SK-N-SH (cell line): Measurements from ENCODE around the gene AFF3. TPM values are rescaled to one million over a fixed set of nuclear protein-coding genes. Genes with fewer than 3 reads are reported as not detected.

Source experiments
- CTCF ChIA-PET: fragments of 300-600, 350-600 bp; formaldehyde crosslinking; extraction: SDS; loops from one replicate; lab custom pipeline; 2021; lab: Yijun Ruan, JAX
- POLR2A ChIA-PET: fragments of 350-600 bp; sonication (Branson Sonifier 250); formaldehyde crosslinking; extraction: SDS; loops from one replicate; lab custom pipeline; 2020; ENCODE audit warnings: antibody characterized with exemption, inconsistent platforms; lab: Yijun Ruan, JAX
- DNase-seq: peaks from one replicate; pipeline ENCODE4 v3.0.0; 2012
- H2AFZ ChIP-seq: fragments of 200-600 bp; sonication (generic); 2 replicates; pipeline ENCODE4 v1.8.1; 2016; ENCODE audit warnings: antibody characterized with exemption, mild to moderate bottlenecking, low read depth
- H3F3A ChIP-seq: fragments of 200-600 bp; sonication (generic); replicated peaks from 2 replicates; pipeline ENCODE3; 2016; ENCODE audit warnings: antibody characterized with exemption, mild to moderate bottlenecking; ENCODE audit not compliant: insufficient read depth
- H3K27ac ChIP-seq, 2 experiments: fragments of 200-500 bp in 1 of 2; fragments of 200-600 bp in 1 of 2; sonication (Bioruptor generic) in 1 of 2; sonication (generic), shearing (Covaris generic) in 1 of 2; 2 replicates each; pipeline versions ENCODE4 v1.5.1 to v1.6.1; 2014 to 2016; ENCODE audit warnings: low read depth in 2 of 2, inconsistent platforms in 1 of 2, low read length in 1 of 2, mild to moderate bottlenecking in 1 of 2, mixed read lengths in 1 of 2
- H3K27me3 ChIP-seq: fragments of 200-600 bp; sonication (generic), shearing (Covaris generic); 2 replicates; pipeline ENCODE4 v1.6.1; 2016; ENCODE audit warnings: mixed run types; ENCODE audit not compliant: insufficient read depth
- H3K36me3 ChIP-seq, 2 experiments: fragments of 200-500 bp in 1 of 2; fragments of 200-600 bp in 1 of 2; sonication (Bioruptor generic) in 1 of 2; sonication (generic) in 1 of 2; replicated peaks in 1 of 2; 2 replicates each; pipeline versions ENCODE3 to v1.5.1; 2014 to 2016; ENCODE audit warnings: low read length in 1 of 2, mild to moderate bottlenecking in 1 of 2; ENCODE audit not compliant: insufficient read depth in 2 of 2, control insufficient read depth in 1 of 2
- H3K4me1 ChIP-seq, 2 experiments: fragments of 200-500 bp in 1 of 2; fragments of 200-600 bp in 1 of 2; sonication (Bioruptor generic) in 1 of 2; sonication (generic), shearing (Covaris generic) in 1 of 2; 2 replicates each; pipeline versions ENCODE4 v1.5.1 to v1.6.1; 2014 to 2016; ENCODE audit warnings: low read depth in 1 of 2, low read length in 1 of 2, mixed run types in 1 of 2; ENCODE audit not compliant: insufficient read depth in 2 of 2, control insufficient read depth in 1 of 2
- H3K4me2 ChIP-seq: fragments of 200-600 bp; sonication (generic), shearing (Covaris generic); 2 replicates; pipeline ENCODE4 v1.6.1; 2017; ENCODE audit warnings: mixed run types
- H3K4me3 ChIP-seq, 2 experiments: fragments of 200-500 bp in 1 of 2; fragments of 200-600 bp in 1 of 2; sonication (Bioruptor generic) in 1 of 2; sonication (generic), shearing (Covaris generic) in 1 of 2; 2 replicates each; pipeline versions ENCODE4 v1.5.1 to v1.8.1; 2014 to 2016; ENCODE audit warnings: low read depth in 2 of 2, inconsistent platforms in 1 of 2, low read length in 1 of 2, mild to moderate bottlenecking in 1 of 2, mixed read lengths in 1 of 2, moderate library complexity in 1 of 2
- H3K79me2 ChIP-seq: fragments of 200-600 bp; sonication (generic); 2 replicates; pipeline ENCODE4 v1.8.1; 2017; ENCODE audit warnings: mild to moderate bottlenecking; ENCODE audit not compliant: insufficient read depth
- H3K9ac ChIP-seq: fragments of 200-600 bp; sonication (generic); 2 replicates; pipeline ENCODE4 v1.6.1; 2017; ENCODE audit warnings: mixed run types
- H3K9me2 ChIP-seq: fragments of 200-600 bp; sonication (generic); 2 replicates; pipeline ENCODE4 v1.6.1; 2017; ENCODE audit warnings: mixed run types
- H3K9me3 ChIP-seq: fragments of 200-600 bp; sonication (generic); 2 replicates; pipeline ENCODE4 v1.6.1; 2017; ENCODE audit warnings: mixed run types, mild to moderate bottlenecking, moderate library complexity
- H4K20me1 ChIP-seq: fragments of 200-600 bp; sonication (generic); 2 replicates; pipeline ENCODE4 v1.6.1; 2017; ENCODE audit warnings: mild to moderate bottlenecking, mixed run types; ENCODE audit not compliant: insufficient read depth
- CTCF ChIP-seq: fragments of 200-600 bp; sonication (generic); IDR thresholded peaks from 2 replicates; pipeline ENCODE4 v1.6.1; 2017; ENCODE audit warnings: antibody characterized with exemption, mild to moderate bottlenecking, moderate library complexity
- ELF1 ChIP-seq: IDR thresholded peaks from 2 replicates; pipeline ENCODE4 v1.4.0; 2012
- EP300 ChIP-seq, 2 experiments: IDR thresholded peaks; 2 replicates each; pipeline versions ENCODE4 v1.4.0 to v1.6.1; 2012; ENCODE audit warnings: borderline replicate concordance in 1 of 2, low read depth in 1 of 2, low read length in 1 of 2
- EZH2phosphoT487 ChIP-seq: fragments of 200-600 bp; sonication (generic); IDR thresholded peaks from 2 replicates; pipeline ENCODE4 v1.6.1; 2017; ENCODE audit warnings: low read depth, mixed run types, mild to moderate bottlenecking, antibody characterized with exemption, moderate library complexity, borderline replicate concordance
- FOXJ3 ChIP-seq: sonication (generic); formaldehyde crosslinking; IDR thresholded peaks from 2 replicates; pipeline ENCODE4 v1.5.1; 2020; ENCODE audit warnings: mild to moderate bottlenecking, missing genetic modification reagents
- FOXM1 ChIP-seq: IDR thresholded peaks from 2 replicates; pipeline ENCODE4 v1.4.0; 2012; ENCODE audit warnings: low read depth, mild to moderate bottlenecking
- GATA2 ChIP-seq: sonication (generic); formaldehyde crosslinking; IDR thresholded peaks from 2 replicates; pipeline ENCODE4 v1.5.0; 2020; ENCODE audit warnings: mild to moderate bottlenecking, missing genetic modification reagents
- MXI1 ChIP-seq: IDR thresholded peaks from 2 replicates; pipeline ENCODE4 v1.6.1; 2012; ENCODE audit warnings: mild to moderate bottlenecking, low read depth, low read length, improper control_type of control experiment
- NRF1 ChIP-seq: IDR thresholded peaks from 2 replicates; pipeline ENCODE4 v1.6.1; 2012; ENCODE audit warnings: low read depth, mild to moderate bottlenecking, low read length
- PBX3 ChIP-seq: IDR thresholded peaks from 2 replicates; pipeline ENCODE4; 2012
- RAD21 ChIP-seq: IDR thresholded peaks from 2 replicates; pipeline ENCODE4 v1.6.1; 2012; ENCODE audit warnings: mild to moderate bottlenecking, low read length
- RCOR1 ChIP-seq: fragments of 150-350 bp; IDR thresholded peaks from 2 replicates; pipeline ENCODE4 v1.6.1; 2017; ENCODE audit warnings: antibody characterized with exemption, low read length
- RFX5 ChIP-seq: IDR thresholded peaks from 2 replicates; pipeline ENCODE4 v1.6.1; 2012; ENCODE audit warnings: mild to moderate bottlenecking, improper control_type of control experiment, low read length
- RXRA ChIP-seq: IDR thresholded peaks from 2 replicates; pipeline ENCODE4 v1.4.0; 2012; ENCODE audit warnings: low read depth, mild to moderate bottlenecking, borderline replicate concordance
- SIN3A ChIP-seq: IDR thresholded peaks from 2 replicates; pipeline ENCODE4 v1.6.1; 2012; ENCODE audit warnings: low read depth, mild to moderate bottlenecking, low read length, moderate library complexity, borderline replicate concordance
- SMC3 ChIP-seq: IDR thresholded peaks from 2 replicates; pipeline ENCODE4 v1.6.1; 2012; ENCODE audit warnings: low read depth, low read length, improper control_type of control experiment
- TCF12 ChIP-seq: IDR thresholded peaks from 2 replicates; pipeline ENCODE4 v1.4.0; 2012
- TEAD4 ChIP-seq: IDR thresholded peaks from 2 replicates; pipeline ENCODE4 v1.4.0; 2012; ENCODE audit warnings: mild to moderate bottlenecking, borderline replicate concordance; ENCODE audit not compliant: insufficient read depth
- USF1 ChIP-seq: IDR thresholded peaks from 2 replicates; pipeline ENCODE4 v1.4.0; 2012; ENCODE audit warnings: low read depth, borderline replicate concordance
- USF2 ChIP-seq: fragments of 150-350 bp; IDR thresholded peaks from 2 replicates; pipeline ENCODE4 v1.6.1; 2017; ENCODE audit warnings: antibody characterized with exemption, low read length, low read depth, borderline replicate concordance
- ZBTB33 ChIP-seq: IDR thresholded peaks from 2 replicates; pipeline ENCODE4 v1.4.0; 2012; ENCODE audit warnings: low read depth, borderline replicate concordance
- WGBS: methylation state at CpG from one replicate; pipeline ENCODE4 v1.1.6; 2017; ENCODE audit warnings: low lambda C conversion rate; 5-methylcytosine and 5-hydroxymethylcytosine counted together
- polyA plus RNA-seq, 3 experiments: library from polyadenylated mRNA; depleted of rRNA; stranded (reverse); fragments of >200 nt; gene quantifications; 2 replicates each; pipeline ENCODE4 v1.2.3, GENCODE V29; 2012

Gene AFF3
- polyA plus RNA-seq, 1 of the 3 experiments (the other 2 are of a cell fraction) = 0.36 TPM

- H3K4me2 ChIP-seq = no peak overlapping the region
- H3F3A ChIP-seq = no peaks in the 10 kb centered on the region
- CTCF ChIA-PET = interaction anchor here (0.7 to 1.8 kb wide), 5 partner anchors 7 to 589 kb away, joined by 3 to 6 read pairs (median 3); no protein-coding TSS in a partner anchor
- peak; percentile 59 for DNase-seq
- no peaks in the 10 kb centered on the region for H4K20me1 ChIP-seq
- H3K9me3 ChIP-seq = no peaks in the 10 kb centered on the region
- H3K27me3 ChIP-seq = no peaks in the 10 kb centered on the region
- H3K9me2 ChIP-seq = no peaks in the 10 kb centered on the region
- POLR2A ChIA-PET = interaction anchor here (0.6 to 0.8 kb wide), 2 partner anchors 86 to 589 kb away, joined by 3 read pairs; no protein-coding TSS in a partner anchor
- H2AFZ ChIP-seq = no peak overlapping the region; the same call in 1 of the 2 replicates
- peak overlapping the region in 1 of 2 experiments; percentile 90; a peak in 3 of 4 replicates for H3K27ac ChIP-seq
- H3K36me3 ChIP-seq = no peaks in the 10 kb centered on the region
- 18% methylated on average over 4 of the region's 4 CpGs for WGBS
- H3K4me3 ChIP-seq = no peak overlapping the region
- TF ChIP-seq ZBTB33 (no peak), RAD21 (peak; percentile 16; the same call in 1 of the 2 replicates), FOXM1 (no peak), ELF1 (no peak), MXI1 (0 out of 2 replicates have a peak, but pooled peaks have one; percentile 27), PBX3 (no peak), FOXJ3 (CRISPR knock-in tag) (peak; percentile 53; the same call in 1 of the 2 replicates), EZH2phosphoT487 (no peak), RXRA (no peak), GATA2 (CRISPR knock-in tag) (peak; percentile 86), CTCF (no peak), SIN3A (no peak), EP300 (IDR thresholded peaks at IDR 0.05; ENCODE audit: borderline replicate concordance in 1 of 2, low read depth in 1 of 2, low read length in 1 of 2) (peak in 1 of 2 experiments; percentile 87; a peak in 2 of 4 replicates), RFX5 (no peak), SMC3 (no peak), USF1 (no peak), TEAD4 (0 out of 2 replicates have a peak, but pooled peaks have one; percentile 14), NRF1 (no peak), TCF12 (peak; percentile 34), USF2 (no peak), RCOR1 (peak; percentile 86)
- peaks cover 0 to 22% of the 10 kb centered on the region in 2 experiments; a peak in 2 of 4 replicates for H3K4me1 ChIP-seq
- H3K9ac ChIP-seq = no peak overlapping the region
- H3K79me2 ChIP-seq = no peaks in the 10 kb centered on the region
Measured at GRCh38 chr2:99670768-99671734, 471.3 kb downstream of the AFF3 start.
